Left ventricle myocardium inferior (tissue), 1 donor: Measurements from ENCODE around the gene AMH. TPM values are rescaled to one million over a fixed set of nuclear protein-coding genes. Genes with fewer than 3 reads are reported as not detected.
"Not testable (repeated sequence)": the region's sequence is repeated elsewhere in the genome, so short reads cannot be mapped to it uniquely, and the experiment has no call there.

ENCODE experiments used
- DNase-seq: peaks from one replicate; pipeline ENCODE4 v3.0.0-alpha.2; 2020
- H3K27ac ChIP-seq: fragments of 200-600 bp; replicated peaks from 2 replicates; pipeline ENCODE4 v1.8.0; 2021
- H3K27me3 ChIP-seq: fragments of 200-600 bp; 2 replicates; pipeline ENCODE4 v1.8.0; 2021; ENCODE audit warnings: low read depth
- H3K36me3 ChIP-seq: fragments of 200-600 bp; 2 replicates; pipeline ENCODE4 v1.8.0; 2021
- H3K4me1 ChIP-seq: fragments of 200-600 bp; 2 replicates; pipeline ENCODE4 v1.8.0; 2021
- H3K4me3 ChIP-seq: fragments of 200-600 bp; 2 replicates; pipeline ENCODE4 v1.8.0; 2021; ENCODE audit warnings: mild to moderate bottlenecking, moderate library complexity
- H3K9me3 ChIP-seq: fragments of 200-600 bp; replicated peaks from 2 replicates; pipeline ENCODE4 v1.8.0; 2021
- CTCF ChIP-seq: fragments of 200-600 bp; IDR thresholded peaks from 2 replicates; pipeline ENCODE4 v1.8.0; 2021; ENCODE audit warnings: antibody characterized with exemption, mild to moderate bottlenecking, borderline replicate concordance
- intact Hi-C: fragments of 100-400 bp; cut with micrococcal nuclease; formaldehyde crosslinking; loops from one replicate; pipeline ENCODE4 v1.11.0; 2022
- total RNA-seq: library from RNA; stranded (reverse); fragmentation: NEBNext Ultra II Directional; extraction: Animal tissue kit (Norgen Biotek cat#: 25700); gene quantifications from one replicate; pipeline ENCODE4 v1.2.1, GENCODE V29; 2021
- donor health status: DM: no; HTN: yes; CAD: no; lungs with severe emphysema.

Gene AMH
- total RNA-seq, 1 donor from 2014 or later: 1.1 TPM

- H3K36me3 ChIP-seq: no peaks in the 10 kb centered on the region
- no peak overlapping the region for H3K4me3 ChIP-seq
- H3K9me3 ChIP-seq: no peaks in the 10 kb centered on the region
- H3K27me3 ChIP-seq: peaks cover 23% of the 10 kb centered on the region
- intact Hi-C loops: no loop called here
- no peak overlapping the region for H3K27ac ChIP-seq
- no peak for DNase-seq
- H3K4me1 ChIP-seq: peaks cover 23% of the 10 kb centered on the region
- TF ChIP-seq CTCF: no peak
These were observed 31.6 kb downstream of the AMH start for GRCh38 chr19:2280633-2281264.

GRCh38 chr19:2281265-2282061, 32.3 kb downstream of the AMH start:
- Histone ChIP-seq H3K27me3 (peaks cover 30% of the 10 kb centered on the region), H3K4me1 (peaks cover 16% of the 10 kb centered on the region), H3K4me3 (peak overlapping the region; percentile 64), H3K27ac (peak overlapping the region; percentile 63)
- H3K9me3 ChIP-seq, intact Hi-C loops, H3K36me3 ChIP-seq, DNase-seq: not testable (repeated sequence)

GRCh38 chr19:2282062-2282861, 33.1 kb downstream of the AMH start, which contains the start of gene PEAK3:
Gene PEAK3, minus strand, starts transcription at chr19:2282175. Its CDS starts 1,244 bp downstream, at chr19:2280931.
- intact Hi-C loops: no loop called here
- peak; percentile 87 for DNase-seq
- Histone ChIP-seq H3K4me3 (peak within 1 kb of the TSS; percentile 64), H3K27me3 (peaks cover 38% of the 10 kb centered on the region), H3K36me3 (no peaks in the 10 kb centered on the region), H3K27ac (peak within 1 kb of the TSS; percentile 63), H3K9me3 (no peaks in the 10 kb centered on the region), H3K4me1 (peaks cover 14% of the 10 kb centered on the region)
- no peak for TF ChIP-seq CTCF

- peaks cover 14% of the 10 kb centered on the region for H3K4me1 ChIP-seq
- peaks cover 44% of the 10 kb centered on the region for H3K27me3 ChIP-seq
- TF ChIP-seq CTCF: no peak
- intact Hi-C loops: no loop called here
- peak overlapping the region; percentile 64 for H3K4me3 ChIP-seq
- no peaks in the 10 kb centered on the region for H3K36me3 ChIP-seq
- no peaks in the 10 kb centered on the region for H3K9me3 ChIP-seq
- no peak for DNase-seq
- H3K27ac ChIP-seq: no peak overlapping the region
These were observed 33.7 kb downstream of the AMH start for GRCh38 chr19:2282862-2283237.

GRCh38 chr19:2283835-2284507, 34.8 kb downstream of the AMH start:
- TF ChIP-seq CTCF: no peak
- Histone ChIP-seq H3K9me3 (no peaks in the 10 kb centered on the region), H3K4me1 (peaks cover 14% of the 10 kb centered on the region), H3K36me3 (no peaks in the 10 kb centered on the region), H3K4me3 (no peak overlapping the region), H3K27me3 (peaks cover 55% of the 10 kb centered on the region), H3K27ac (no peak overlapping the region)
- no peak for DNase-seq
- intact Hi-C loops: no loop called here
